HepG2 (cell line): ENCODE measurements around the gene SPAG8. TPM values are rescaled to one million over a fixed set of nuclear protein-coding genes. Genes with fewer than 3 reads are reported as not detected.

Experiments used
- GPBP1L1 ChIP-seq: sonication (generic); formaldehyde crosslinking; IDR thresholded peaks from 2 replicates; pipeline ENCODE4 v1.5.0; 2020; ENCODE audit warnings: mild to moderate bottlenecking, missing genetic modification reagents
- MED13 ChIP-seq: sonication (generic); formaldehyde crosslinking; IDR thresholded peaks from 2 replicates; pipeline ENCODE4 v1.5.0; 2020; ENCODE audit warnings: missing genetic modification reagents
- ZBTB40 ChIP-seq, 2 experiments: fragments of 450-650 bp in 1 of 2; sonication (generic) in 1 of 2; formaldehyde crosslinking in 1 of 2; IDR thresholded peaks; 2 replicates each; pipeline versions ENCODE4 v1.6.1 to v1.8.0; 2016 to 2022; ENCODE audit warnings: antibody characterized with exemption in 1 of 2, mild to moderate bottlenecking in 1 of 2, missing genetic modification reagents in 1 of 2
- ZNF615 ChIP-seq: sonication (generic); formaldehyde crosslinking; IDR thresholded peaks from 2 replicates; pipeline ENCODE4 v1.5.0; 2020; ENCODE audit warnings: mild to moderate bottlenecking, missing genetic modification reagents, borderline replicate concordance
- ZNF687 ChIP-seq: sonication (generic); formaldehyde crosslinking; IDR thresholded peaks from 2 replicates; pipeline ENCODE4 v1.5.1; 2020; ENCODE audit warnings: mild to moderate bottlenecking, missing genetic modification reagents, moderate library complexity
- ZNF710 ChIP-seq: sonication (generic); formaldehyde crosslinking; IDR thresholded peaks from 2 replicates; pipeline ENCODE4 v1.5.0; 2020; ENCODE audit warnings: mild to moderate bottlenecking, missing genetic modification reagents, borderline replicate concordance
- ZNF740 ChIP-seq: sonication (generic); formaldehyde crosslinking; IDR thresholded peaks from 2 replicates; pipeline ENCODE4 v1.4.0; 2020; ENCODE audit warnings: missing genetic modification reagents
- ZNF790 ChIP-seq: sonication (generic); formaldehyde crosslinking; IDR thresholded peaks from 2 replicates; pipeline ENCODE4 v1.8.0; 2022; ENCODE audit warnings: missing genetic modification reagents, mild to moderate bottlenecking, borderline replicate concordance
- ZNF878 ChIP-seq: sonication (generic); formaldehyde crosslinking; IDR thresholded peaks from 2 replicates; pipeline ENCODE4 v1.8.1; 2023; ENCODE audit warnings: mild to moderate bottlenecking, missing genetic modification reagents, moderate library complexity
- polyA plus RNA-seq, 8 experiments: library from polyadenylated mRNA; depleted of rRNA in 3 of 8; stranded (reverse) in 7 of 8; unstranded in 1 of 8; fragments of >200 nt; fragmentation: Illumina TruSeq in 4 of 8; extraction: Trizol in 4 of 8; gene quantifications; 2 replicates each; pipeline versions ENCODE4 v1.2.1 to v1.2.3, GENCODE V29; 2011 to 2016; ENCODE audit warnings: low read depth in 4 of 8, missing spikeins in 1 of 8, mixed read lengths in 1 of 8; ENCODE audit not compliant: insufficient read depth in 1 of 8
- total RNA-seq, 5 experiments: library from RNA; depleted of rRNA; stranded (reverse); fragments of >200 nt; fragmentation: Illumina TruSeq; extraction: Trizol; gene quantifications; 2 replicates each; pipeline ENCODE4 v1.2.3, GENCODE V29; 2016; ENCODE audit warnings: low read depth in 1 of 5

The SPAG8 gene
- total and polyA plus RNA-seq, 2 of the 13 experiments (the other 11 are each of a cell fraction or from before 2014, with no cell fraction given): 0.18 to 0.27 TPM

GRCh38 chr9:35814106-35814840 is 2.2 kb upstream of the SPAG8 start (continued):
- TF ChIP-seq ZBTB40 (IDR thresholded peaks at IDR 0.05) (no peak), ZBTB40 (CRISPR knock-in tag; IDR thresholded peaks at IDR 0.05) (peak; percentile 45; the same call in 1 of the 2 replicates), ZNF687 (CRISPR knock-in tag) (peak; percentile 91; the same call in 1 of the 2 replicates), ZNF878 (CRISPR knock-in tag) (0 out of 2 replicates have a peak, but pooled peaks have one; percentile 12), ZNF740 (no peak; the same call in 1 of the 2 replicates), GPBP1L1 (no peak), ZNF615 (no peak), ZNF710 (CRISPR knock-in tag) (no peak; the same call in 1 of the 2 replicates), MED13 (CRISPR knock-in tag) (0 out of 2 replicates have a peak, but pooled peaks have one; percentile 18), ZNF790 (CRISPR knock-in tag) (no peak)
